ENCODE data around the gene HMMR.
"Not testable (repeated sequence)": the region's sequence is repeated elsewhere in the genome, so short reads cannot be mapped to it uniquely, and the experiment has no call there.

Gene HMMR

GRCh38 chr5:163533223-163533622, 72.8 kb downstream of the HMMR start:
- DNase-seq (ENCODE audit: low read depth) = no peak
- no peak overlapping the region for H3K4me3 ChIP-seq (ENCODE audit: control insufficient read depth, low read depth, low read length)
- no peak for TF ChIP-seq CTCF (IDR thresholded peaks at IDR 0.05; ENCODE audit: control insufficient read depth, insufficient read depth, low read depth, low read length, missing control alignments)

- no peak overlapping the region for H3K4me3 ChIP-seq (ENCODE audit: control insufficient read depth, low read depth, low read length)
- no peak for TF ChIP-seq CTCF (IDR thresholded peaks at IDR 0.05; ENCODE audit: control insufficient read depth, insufficient read depth, low read depth, low read length, missing control alignments)
- DNase-seq (ENCODE audit: low read depth) = no peak
Observed at GRCh38 chr5:163534492-163535094, 74.2 kb downstream of the HMMR start.

DNA sequence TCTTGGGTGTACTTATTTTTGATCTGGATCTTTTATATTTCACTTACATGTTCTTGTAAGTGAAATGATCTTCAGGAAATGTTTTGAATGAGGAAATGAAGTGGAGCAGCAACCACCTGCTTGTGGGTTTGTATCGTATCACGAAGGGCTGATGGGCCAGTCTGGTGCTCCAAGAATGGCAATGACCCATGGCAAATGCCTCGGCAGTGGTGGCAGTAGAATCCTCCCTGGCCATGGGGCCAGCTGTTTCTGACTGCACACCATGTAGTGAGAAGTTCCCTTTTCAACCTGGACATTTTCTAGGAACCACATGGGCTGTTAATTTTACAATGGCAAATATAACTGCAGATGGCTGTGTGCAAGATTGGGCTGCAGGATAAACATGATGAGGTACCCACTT, 74.9 kb downstream of the HMMR start:
- no peak for TF ChIP-seq CTCF (IDR thresholded peaks at IDR 0.05; ENCODE audit: control insufficient read depth, insufficient read depth, low read depth, low read length, missing control alignments)
- no peak overlapping the region for H3K4me3 ChIP-seq (ENCODE audit: control insufficient read depth, low read depth, low read length)
- no peak for DNase-seq (ENCODE audit: low read depth)

GRCh38 chr5:163536442-163536841, 76.0 kb downstream of the HMMR start:
- not testable (repeated sequence) for H3K4me3 ChIP-seq (ENCODE audit: control insufficient read depth, low read depth, low read length); DNase-seq (ENCODE audit: low read depth)

GRCh38 chr5:163540696-163541095, 80.3 kb downstream of the HMMR start:
- no peak for TF ChIP-seq CTCF (IDR thresholded peaks at IDR 0.05; ENCODE audit: control insufficient read depth, insufficient read depth, low read depth, low read length, missing control alignments)
- DNase-seq (ENCODE audit: low read depth) = no peak
- no peak overlapping the region for H3K4me3 ChIP-seq (ENCODE audit: control insufficient read depth, low read depth, low read length)

Measured in AG09309 (cell line).